Renal cortical epithelial cell (primary cell): ENCODE data around the gene DPM3. TPM values are rescaled to one million over a fixed set of nuclear protein-coding genes. Genes with fewer than 3 reads are reported as not detected.

Experiments
- DNase-seq: peaks from one replicate; pipeline ENCODE4 v3.0.0-alpha.2; 2011; ENCODE audit warnings: low read depth
- total RNA-seq: library from RNA; depleted of rRNA; stranded (reverse); fragments of >200 nt; gene quantifications from 2 replicates; pipeline ENCODE4 v1.2.3, GENCODE V29; 2014

Gene DPM3
- total RNA-seq, 1 donor from 2014 or later, result 12.7 TPM

DNA sequence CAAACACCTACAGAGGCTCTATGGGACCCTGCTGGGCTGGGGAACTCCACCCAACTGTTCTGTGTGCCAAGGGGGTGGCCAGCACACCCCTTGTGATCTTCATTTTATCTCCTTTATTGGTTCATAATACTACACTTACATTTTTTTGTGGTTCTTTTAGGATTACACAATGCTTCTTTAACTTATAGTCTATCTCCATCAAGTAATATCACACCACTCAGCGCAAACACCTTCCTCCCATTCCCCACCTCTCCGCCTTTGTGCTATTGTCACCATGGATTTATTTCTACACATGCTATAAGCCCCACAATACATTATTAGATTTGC is 45.7 kb downstream of the DPM3 start:
- no peak for DNase-seq

DNA sequence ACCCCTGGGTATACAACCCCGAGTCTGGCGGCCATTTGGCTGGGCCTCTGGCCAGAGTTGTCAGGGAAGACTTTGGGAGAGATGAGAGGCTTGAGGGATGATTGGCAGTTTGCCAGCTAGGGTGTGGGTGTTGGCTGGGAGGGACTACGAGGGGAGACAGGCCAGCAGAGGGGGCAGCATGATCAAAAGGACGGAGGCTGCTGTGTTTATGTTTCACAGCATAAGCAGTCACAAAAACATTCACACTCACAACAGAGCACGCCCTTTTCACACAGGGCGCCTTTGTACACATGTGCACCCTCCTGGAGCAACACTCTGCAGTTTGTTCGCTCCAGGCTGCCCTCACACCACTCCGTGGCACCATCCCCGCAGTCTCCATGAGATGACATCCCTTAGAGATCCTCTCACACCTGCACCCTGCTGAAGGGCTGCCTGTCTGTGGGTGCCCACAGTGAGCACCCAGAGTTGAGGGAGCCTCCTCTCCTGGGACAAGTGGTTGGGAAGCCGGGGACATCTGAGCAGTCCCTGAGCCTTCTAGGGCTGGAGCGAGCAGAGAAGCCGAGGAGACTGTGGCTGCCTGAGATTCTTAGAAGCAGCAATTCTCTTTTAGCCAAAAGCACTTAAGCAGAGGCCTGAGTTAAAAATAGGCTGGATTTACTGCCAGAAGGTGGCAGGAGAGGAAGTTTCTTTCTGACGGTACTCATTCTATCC is 46.3 kb downstream of the DPM3 start:
- peak; percentile 69 for DNase-seq

DNA sequence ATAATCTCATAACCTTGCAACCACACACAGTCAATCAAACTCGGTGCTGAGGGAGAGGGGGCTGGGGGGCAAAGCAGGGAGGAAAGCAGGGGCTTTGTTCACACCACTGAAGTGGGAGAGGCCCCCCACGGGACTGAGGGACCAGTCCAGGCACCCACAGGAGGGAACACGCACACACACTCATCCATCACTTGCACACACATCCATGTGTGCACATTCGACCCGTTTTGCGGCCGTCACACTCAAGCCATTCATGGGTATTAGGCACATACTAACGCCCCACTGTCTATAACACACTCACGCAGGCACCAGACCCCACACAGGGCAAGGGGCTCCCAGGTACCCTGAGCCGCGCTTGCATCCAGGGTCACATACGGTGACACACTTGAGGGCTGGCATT is 47.7 kb downstream of the DPM3 start:
- DNase-seq, result no peak

DNA sequence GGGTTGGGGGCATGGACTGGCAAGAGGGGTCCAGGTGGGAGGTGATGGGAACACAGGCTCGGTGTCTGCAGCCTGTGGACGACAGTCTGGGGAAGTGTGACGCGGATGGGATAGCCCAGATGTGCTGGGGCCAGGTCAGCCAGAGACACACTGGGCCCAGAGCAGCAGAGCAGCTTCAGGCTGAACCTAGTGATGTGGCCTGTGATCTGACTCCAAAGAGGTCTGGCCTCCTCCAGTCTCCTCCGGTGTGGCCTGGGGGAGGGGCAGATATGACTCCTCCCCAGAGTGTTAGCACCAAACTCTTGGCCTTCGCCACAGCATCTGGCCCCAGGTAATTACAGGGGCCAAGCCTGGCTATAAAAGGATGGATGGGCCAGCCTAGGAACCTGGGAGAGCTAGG is 48.2 kb downstream of the DPM3 start:
- no peak for DNase-seq

DNA sequence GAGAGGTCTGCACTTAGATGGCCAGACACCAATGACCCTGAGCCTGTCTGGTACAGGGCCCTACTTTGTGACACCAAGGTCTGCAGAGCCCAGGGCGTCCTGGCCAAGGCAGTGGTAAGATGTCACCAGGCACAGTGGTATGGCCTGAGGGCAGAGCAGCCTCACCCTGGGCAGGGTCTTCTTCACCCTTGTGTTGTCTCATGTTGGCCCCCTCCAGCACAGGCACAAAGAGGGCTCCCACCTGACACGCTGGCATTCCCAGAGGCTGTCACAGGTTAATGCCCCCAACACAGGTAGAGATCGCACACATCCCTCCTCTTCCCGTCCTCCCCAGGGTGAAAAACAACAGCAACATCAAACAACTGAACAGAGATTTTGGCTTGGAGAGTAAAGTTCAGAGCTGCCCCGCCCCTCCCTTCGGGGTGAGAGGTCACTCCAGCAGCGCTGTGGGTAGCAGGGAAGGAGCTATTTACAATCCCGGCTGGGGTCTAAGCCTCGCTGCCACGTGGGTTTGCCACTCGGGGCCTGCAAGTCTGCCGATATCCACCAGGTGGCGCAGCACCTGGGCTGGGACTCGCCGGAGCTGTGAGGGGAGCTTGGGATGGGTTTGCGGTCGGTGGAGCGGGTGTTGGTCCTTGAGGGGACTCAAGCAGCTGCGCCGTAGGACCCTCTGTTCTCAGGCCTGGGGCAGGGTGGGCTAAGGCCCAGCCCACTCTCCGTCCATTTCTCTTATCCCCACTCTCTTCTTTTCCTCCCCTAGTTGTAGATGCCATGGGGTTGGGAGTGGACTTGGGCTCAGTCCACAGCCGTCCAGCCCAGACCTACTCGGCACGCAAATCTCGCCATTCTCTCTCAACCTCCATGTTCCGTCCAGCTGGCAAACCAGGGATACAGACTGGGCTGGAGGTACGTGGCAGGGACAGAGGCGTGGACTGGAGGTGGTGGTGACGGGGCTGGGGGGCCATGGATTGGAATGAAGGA is 49.0 kb downstream of the DPM3 start:
- DNase-seq, result no peak

Other genes with a start within 250 kb of the DPM3 start
- 4.0 and 8.8 TPM in 2 replicates for gene PMVK, start 203.8 kb downstream of the DPM3 start, total RNA-seq
- gene PBXIP1, start 184.4 kb downstream of the DPM3 start, total RNA-seq, result 81.3 and 141 TPM in 2 replicates
- gene PYGO2, start 178.7 kb downstream of the DPM3 start, total RNA-seq, result 5.4 and 18.4 TPM in 2 replicates
- 107 and 140 TPM in 2 replicates for gene SHC1, start 169.8 kb downstream of the DPM3 start, total RNA-seq
- 23.4 and 106 TPM in 2 replicates for gene CKS1B, start 165.8 kb downstream of the DPM3 start, total RNA-seq
- gene FLAD1, start 157.2 kb downstream of the DPM3 start, total RNA-seq, result 21.6 and 32.5 TPM in 2 replicates
- gene LENEP, start 146.9 kb downstream of the DPM3 start, total RNA-seq, result 0.60 TPM in 1 of 2 replicates, not detected in the other
- gene ZBTB7B, start 137.7 kb downstream of the DPM3 start, total RNA-seq, result 29.2 and 36.5 TPM in 2 replicates
- 0.05 TPM in 1 of 2 replicates, not detected in the other for gene DCST2, start 106.8 kb downstream of the DPM3 start, total RNA-seq
- not detected in 2 replicates for gene DCST1, start 106.7 kb downstream of the DPM3 start, total RNA-seq
- 47.9 and 137 TPM in 2 replicates for gene ADAM15, start 89.2 kb downstream of the DPM3 start, total RNA-seq
- 9.5 and 12.5 TPM in 2 replicates for gene EFNA4, start 76.8 kb downstream of the DPM3 start, total RNA-seq
- gene EFNA3, start 61.7 kb downstream of the DPM3 start, total RNA-seq, result 1.4 and 2.4 TPM in 2 replicates
- 68.3 and 80.4 TPM in 2 replicates for gene EFNA1, start 12.7 kb downstream of the DPM3 start, total RNA-seq
- 16.7 and 63.0 TPM in 2 replicates for gene SLC50A1, start 4.7 kb downstream of the DPM3 start, total RNA-seq
- 65.4 and 102 TPM in 2 replicates for gene KRTCAP2, start 32.8 kb upstream of the DPM3 start, total RNA-seq
- 2.6 and 5.9 TPM in 2 replicates for gene TRIM46, start 33.3 kb upstream of the DPM3 start, total RNA-seq
- gene THBS3, start 67.4 kb upstream of the DPM3 start, total RNA-seq, result 21.7 and 52.9 TPM in 2 replicates
- gene MTX1, start 68.2 kb upstream of the DPM3 start, total RNA-seq, result 36.8 and 72.8 TPM in 2 replicates
- gene ENTREP3, start 115.0 kb upstream of the DPM3 start, total RNA-seq, result 5.6 and 10.2 TPM in 2 replicates
- gene SCAMP3, start 121.8 kb upstream of the DPM3 start, total RNA-seq, result 23.6 and 42.1 TPM in 2 replicates
- 12.0 and 33.1 TPM in 2 replicates for gene CLK2, start 133.0 kb upstream of the DPM3 start, total RNA-seq
- 1.0 and 1.7 TPM in 2 replicates for gene HCN3, start 136.9 kb upstream of the DPM3 start, total RNA-seq
- 0.05 TPM in 1 of 2 replicates, not detected in the other for gene PKLR, start 160.9 kb upstream of the DPM3 start, total RNA-seq
- gene FDPS, start 168.3 kb upstream of the DPM3 start, total RNA-seq, result 89.4 and 499 TPM in 2 replicates
- gene RUSC1, start 180.4 kb upstream of the DPM3 start, total RNA-seq, result 24.1 and 26.2 TPM in 2 replicates